Thyroid gland (tissue), 4 donors: ENCODE results near the gene SGCA.

Source experiments
- CTCF ChIP-seq, 6 experiments: fragments of 200-600 bp in 3 of 6; fragments of 450-650 bp in 3 of 6; sonication (generic) in 3 of 6; IDR thresholded peaks; one replicate each; pipeline ENCODE4 v1.5.1; 2016 to 2019; ENCODE audit warnings: antibody characterized with exemption in 6 of 6, mild to moderate bottlenecking in 2 of 6, inconsistent platforms in 1 of 6, moderate library complexity in 1 of 6
- POLR2A ChIP-seq, 2 donors: fragments of 450-650 bp; IDR thresholded peaks; one replicate each; pipeline ENCODE4 v1.6.1; 2017; ENCODE audit warnings: antibody characterized with exemption in 2 of 2, mild to moderate bottlenecking in 2 of 2, moderate library complexity in 1 of 2

- TF ChIP-seq CTCF (IDR thresholded peaks at IDR 0.05) (no peak), POLR2A (IDR thresholded peaks at IDR 0.05) (no peak)
These were observed 26.9 kb downstream of the SGCA start for GRCh38 chr17:50192618-50193291.
